GM19023 (cell line): Measurements from ENCODE around the gene USP10.

ENCODE experiments used
- ATAC-seq: cut with Tn5 transposase; IDR thresholded peaks from one replicate; pipeline ENCODE4 v1.9.1; 2021; ENCODE audit warnings: mild to moderate bottlenecking, moderate library complexity; ENCODE audit not compliant: unreplicated experiment

USP10 gene

GRCh38 chr16:84818989-84819643 is 119.3 kb downstream of the USP10 start:
- ATAC-seq = no peak

DNA sequence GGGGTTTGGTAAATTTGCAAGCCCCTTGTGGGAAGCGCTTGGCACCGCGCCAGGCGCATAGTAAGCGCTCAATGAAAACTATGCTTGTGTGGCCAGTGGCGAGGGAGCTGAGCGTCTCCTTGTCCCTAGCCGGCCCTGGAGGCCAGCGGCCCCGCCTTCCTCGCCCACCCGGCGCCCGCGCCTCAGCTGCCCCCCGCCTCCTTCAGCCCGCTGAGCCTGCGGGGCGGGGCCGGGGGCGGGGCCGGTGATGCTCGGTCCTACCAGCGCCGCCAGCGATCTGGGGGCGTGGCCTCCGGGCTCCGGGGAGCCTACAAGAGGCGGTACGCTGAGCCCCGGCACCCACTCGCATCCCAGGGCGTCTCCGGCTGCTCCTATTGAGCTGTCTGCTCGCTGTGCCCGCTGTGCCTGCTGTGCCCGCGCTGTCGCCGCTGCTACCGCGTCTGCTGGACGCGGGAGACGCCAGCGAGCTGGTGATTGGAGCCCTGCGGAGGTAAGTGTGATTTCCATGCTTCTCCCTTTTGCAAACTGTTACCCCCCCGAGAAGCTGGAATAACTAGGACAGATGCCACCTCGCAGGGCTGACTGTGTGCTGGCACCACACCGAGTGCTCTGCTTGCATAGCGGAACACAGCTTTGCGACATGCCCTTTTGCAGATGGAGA is 120.0 kb downstream of the USP10 start, which contains the start of gene CRISPLD2:
TSS of gene CRISPLD2 (plus strand) at position 342 of the 661 bp plus-strand sequence. CDS start 18,511 bp downstream, outside the sequence.
- ATAC-seq = no peak

DNA sequence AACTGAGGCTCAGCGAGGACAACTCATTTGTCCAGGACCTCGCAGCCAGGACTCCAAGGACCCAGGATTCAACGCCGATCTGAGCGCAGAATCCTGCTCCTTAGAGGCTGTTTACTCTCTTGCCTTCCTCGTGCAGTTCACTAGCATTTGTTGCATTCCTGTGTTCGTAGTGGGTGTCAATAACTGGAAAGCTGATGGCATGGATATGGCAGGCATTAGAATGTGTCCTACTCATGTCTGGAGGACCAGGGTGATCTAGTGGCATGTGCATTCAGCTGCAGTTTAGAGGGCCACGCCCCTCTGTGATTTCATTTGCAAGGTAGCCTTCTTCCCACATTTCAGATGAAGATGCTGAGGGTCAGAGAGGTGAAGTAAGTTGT is 120.5 kb downstream of the USP10 start:
- no peak for ATAC-seq

- no peak for ATAC-seq
Observed at GRCh38 chr16:84820771-84821170, 121.0 kb downstream of the USP10 start.

DNA sequence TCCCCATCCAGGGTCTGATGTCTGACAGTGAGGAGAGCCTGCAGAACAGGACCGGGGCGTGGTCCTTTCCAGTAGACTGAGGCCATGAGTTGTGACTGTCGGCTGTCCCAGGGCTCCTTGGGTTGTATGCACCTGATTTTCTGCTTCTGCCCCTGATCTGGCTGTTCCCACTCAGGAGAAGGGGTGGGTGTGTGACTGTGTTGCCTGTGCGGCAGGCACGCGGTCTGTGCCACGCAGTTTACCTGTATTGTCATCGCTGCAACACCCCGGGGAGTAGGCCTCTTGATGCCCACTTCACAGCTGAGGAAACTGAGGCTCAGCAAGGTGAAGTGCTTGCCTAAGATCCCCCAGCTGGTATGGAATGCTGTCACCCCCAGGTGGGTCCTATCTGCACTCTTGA is 121.4 kb downstream of the USP10 start:
- no peak for ATAC-seq

- ATAC-seq = no peak
Observed at GRCh38 chr16:84821728-84822689, 122.2 kb downstream of the USP10 start.

DNA sequence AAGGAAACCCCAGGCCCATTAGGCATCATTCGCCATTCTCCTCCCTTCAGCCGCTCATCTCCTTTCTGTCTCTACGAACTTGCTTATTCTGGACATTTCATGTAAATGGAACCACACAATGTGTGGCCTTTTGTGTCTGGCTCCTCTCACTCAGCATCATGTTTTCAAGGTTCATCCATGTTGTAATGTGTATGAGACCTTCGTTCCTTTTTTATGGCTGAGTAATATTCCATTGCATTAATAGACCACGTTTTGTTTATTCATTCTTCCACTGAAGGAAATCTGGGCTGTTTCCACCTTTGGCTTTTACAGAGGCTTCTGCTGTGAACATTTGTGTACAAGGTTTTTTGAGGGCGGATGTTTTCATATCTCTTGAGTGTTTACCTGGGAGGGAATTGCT is 123.2 kb downstream of the USP10 start:
- no peak for ATAC-seq

DNA sequence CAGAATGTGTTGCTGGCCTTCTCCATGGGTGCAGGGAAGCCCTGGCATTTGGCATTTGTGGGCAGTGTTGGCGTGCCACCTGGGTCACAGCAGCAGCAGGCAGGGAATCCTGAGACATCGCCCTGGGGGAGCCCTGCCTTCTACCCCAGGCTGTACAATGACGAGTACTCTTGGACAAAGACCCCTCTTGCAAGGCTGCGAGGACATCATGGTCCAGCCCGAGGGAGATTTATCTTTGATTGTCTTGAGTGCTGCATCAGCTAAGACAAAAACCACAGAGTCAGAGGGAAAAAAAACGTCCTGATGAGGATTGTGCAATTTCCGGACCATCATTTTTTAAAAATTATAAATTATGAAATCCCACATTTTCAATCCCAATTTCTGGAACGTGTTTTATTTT is 123.7 kb downstream of the USP10 start:
- ATAC-seq = no peak

DNA sequence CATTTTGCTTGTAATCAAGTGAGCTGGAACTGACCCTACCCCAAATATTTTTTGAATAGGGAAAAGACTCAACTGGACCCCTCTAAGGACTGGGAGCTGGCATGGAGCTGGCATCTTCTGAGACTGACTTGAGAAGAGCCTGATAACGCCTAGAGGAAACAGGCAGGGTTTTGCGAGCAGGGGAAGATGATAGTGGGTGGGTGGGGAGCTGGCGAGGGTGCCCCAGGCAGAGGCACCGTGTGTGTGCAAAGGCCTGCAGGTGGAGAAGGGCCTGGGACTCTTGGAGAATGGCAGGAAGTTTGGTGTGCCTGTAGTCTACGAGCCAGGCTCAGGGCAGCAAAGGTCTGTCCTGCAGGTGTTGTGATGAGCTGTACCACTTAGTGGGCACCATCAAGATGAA is 124.1 kb downstream of the USP10 start:
- no peak for ATAC-seq

- no peak for ATAC-seq
Observed at GRCh38 chr16:84825896-84826557, 126.2 kb downstream of the USP10 start.

- ATAC-seq = no peak
Observed at GRCh38 chr16:84826558-84826941, 126.8 kb downstream of the USP10 start.

DNA sequence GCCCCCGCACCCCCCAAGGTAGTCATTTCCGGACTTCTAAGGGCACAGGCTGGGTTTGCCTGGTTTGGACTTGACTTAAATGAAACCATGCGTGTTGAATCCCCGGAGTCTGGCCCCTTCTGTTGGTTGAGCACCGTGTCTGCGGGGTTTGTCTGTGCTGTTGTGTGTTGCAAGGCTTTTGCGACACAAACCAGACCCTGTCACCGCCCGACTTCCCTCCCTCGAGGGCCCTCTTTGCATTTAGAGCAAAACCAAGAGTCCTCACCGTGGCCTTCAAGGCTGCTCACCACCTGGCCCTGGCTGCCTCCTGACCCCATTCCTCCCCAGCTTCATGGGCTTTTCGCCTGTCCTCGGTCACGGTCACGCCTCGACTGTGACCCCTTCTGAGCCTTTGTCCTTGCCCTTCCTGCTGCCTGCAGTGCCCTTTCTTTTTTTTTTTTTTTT is 127.4 kb downstream of the USP10 start:
- ATAC-seq = no peak

DNA sequence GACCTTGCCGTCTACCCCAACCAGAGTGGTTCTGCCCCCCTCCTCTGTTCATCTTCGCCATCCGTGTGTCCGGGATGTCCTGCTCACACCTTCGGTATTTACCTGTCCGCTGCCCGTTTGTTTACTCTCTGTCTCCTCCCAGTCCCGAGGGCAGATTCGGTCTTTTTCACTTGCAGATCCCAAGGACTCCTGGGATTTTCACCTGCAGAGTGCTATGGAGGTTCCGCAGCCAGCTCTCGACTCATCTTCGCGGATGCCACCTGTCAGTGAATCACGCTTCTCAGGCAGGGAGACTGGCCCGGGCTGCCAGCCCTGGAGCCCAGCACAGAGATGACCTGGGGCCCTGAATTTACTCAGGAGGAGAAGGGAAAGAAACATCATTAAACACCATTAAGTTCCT is 128.1 kb downstream of the USP10 start:
- no peak for ATAC-seq

DNA sequence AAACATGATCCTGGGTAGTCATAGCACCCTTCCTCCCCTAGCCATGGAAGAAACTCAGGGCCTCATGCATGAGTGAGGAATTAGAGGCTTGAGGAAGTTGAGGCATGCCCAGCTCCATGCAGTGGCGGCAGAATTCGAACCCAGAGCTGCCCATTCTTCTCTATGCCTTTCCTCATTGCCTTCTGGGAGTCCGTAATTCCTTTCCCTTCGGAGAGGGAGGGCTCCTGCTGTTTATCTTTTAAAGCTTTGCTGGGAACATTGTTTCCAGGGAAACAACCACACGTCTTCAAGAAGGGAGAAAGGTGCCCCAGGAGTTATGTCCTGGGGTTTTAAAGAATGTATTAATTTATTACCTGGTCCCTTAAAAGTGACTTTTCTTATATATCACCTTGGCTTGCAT is 128.5 kb downstream of the USP10 start:
- no peak for ATAC-seq
